Measurements from ENCODE around the gene GDF11.
"Not testable (repeated sequence)": the region's sequence is repeated elsewhere in the genome, so short reads cannot be mapped to it uniquely, and the experiment has no call there.

Gene GDF11

DNA sequence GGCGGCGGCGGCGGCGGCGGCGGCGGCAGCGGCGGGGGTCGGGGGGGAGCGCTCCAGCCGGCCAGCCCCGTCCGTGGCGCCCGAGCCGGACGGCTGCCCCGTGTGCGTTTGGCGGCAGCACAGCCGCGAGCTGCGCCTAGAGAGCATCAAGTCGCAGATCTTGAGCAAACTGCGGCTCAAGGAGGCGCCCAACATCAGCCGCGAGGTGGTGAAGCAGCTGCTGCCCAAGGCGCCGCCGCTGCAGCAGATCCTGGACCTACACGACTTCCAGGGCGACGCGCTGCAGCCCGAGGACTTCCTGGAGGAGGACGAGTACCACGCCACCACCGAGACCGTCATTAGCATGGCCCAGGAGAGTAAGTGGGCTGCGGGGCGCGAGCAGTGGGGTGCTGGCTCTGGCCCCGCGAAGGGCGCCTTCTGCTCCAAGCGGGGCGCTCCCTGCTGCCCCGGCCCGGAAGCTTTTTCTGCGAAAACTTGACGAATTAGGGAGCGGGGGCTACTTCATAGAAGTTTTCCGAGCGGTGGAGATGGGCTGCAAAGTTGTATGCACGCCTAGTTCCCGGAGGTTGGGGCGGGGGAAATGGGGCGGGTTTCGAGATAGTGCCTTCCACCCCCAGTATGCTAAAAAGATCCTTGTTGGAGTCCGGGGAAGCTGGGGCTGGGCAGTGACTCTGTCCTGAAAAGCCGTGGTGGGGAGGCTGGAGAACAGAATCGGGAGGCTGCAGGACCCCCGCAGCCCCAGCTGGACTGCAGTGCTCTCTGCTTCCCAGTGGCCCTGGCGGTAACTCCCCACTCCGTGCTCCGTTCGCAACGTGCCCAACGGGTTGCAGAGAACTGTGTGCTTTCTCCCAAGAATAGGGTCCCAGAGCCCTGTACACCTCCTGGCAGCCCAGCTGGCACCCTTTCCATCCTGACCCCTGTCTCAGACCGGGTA lies 751 bp downstream of the GDF11 start:
- DNase-seq: peak; percentile 67

DNA sequence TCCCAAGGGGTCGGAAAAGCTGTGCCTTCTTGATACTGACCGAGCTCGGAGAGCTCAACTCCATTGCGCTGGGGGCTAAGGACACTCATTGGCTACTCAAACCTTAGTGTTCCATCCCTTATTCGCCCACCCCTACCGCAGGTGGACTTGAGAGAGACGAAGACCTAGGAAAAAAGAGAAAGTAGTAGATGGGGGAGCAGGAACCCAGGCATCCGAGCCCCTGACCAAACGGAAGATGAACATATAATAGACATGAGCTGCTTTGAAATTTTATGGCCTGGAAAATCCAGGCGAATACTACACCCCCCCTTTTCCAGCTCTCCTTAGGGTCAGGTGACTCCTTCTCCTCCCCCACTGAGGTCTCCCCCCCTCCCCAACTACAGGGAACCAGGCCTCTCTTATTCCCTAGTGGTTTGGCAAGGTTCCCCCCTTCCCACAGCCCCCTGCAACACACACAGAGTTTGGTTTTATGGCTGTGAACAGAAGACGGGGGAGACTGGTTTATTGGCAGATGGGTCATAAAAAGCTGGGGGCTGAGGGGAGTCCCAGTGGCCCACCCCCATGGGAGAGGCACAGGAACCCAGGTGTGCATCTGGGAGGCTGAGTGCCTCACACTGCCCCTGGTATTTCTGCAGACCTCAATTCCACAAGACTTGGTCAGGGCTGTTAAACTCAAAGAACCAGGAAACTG lies 1.6 kb downstream of the GDF11 start:
- DNase-seq: no peak

DNA sequence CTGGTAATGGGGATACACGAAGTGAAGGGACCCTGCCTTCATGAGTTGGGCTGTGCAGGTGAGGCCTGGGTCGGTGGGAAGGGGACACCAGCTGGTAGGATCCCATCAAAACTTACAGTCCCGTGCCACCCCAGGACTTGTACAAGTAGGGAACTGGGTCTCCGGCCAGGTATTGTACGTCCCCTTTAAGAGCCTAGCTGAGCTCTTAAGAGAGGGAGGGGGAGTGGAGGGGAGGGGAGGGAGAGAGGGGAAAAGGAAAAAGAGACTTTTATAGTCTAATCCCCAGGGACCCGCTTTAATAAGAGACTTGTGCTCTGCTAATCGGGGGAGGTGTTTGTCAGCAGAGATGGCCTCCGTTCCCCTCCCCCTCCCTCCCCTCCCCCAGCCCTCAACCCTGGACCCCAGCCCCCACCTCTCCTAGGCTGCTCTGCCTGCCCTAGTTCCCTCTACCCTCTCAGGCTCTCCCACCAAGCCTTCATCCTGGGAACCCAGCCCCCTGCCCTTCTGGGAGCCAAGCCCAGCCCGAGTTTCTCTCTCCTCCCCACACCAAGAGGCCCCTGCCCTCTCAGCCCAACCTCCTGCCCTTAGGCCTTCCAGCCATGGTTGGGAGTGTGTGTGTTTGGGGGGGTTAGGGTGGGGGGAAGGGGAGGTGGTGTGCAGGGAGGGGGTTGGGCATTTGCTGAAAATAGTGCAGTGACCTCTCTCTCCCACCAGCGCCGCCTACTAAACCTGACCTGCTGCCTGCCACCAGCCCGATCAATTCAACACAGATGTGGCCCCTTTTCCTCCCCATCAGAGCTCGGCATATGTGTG lies 2.6 kb downstream of the GDF11 start:
- DNase-seq: no peak

DNA sequence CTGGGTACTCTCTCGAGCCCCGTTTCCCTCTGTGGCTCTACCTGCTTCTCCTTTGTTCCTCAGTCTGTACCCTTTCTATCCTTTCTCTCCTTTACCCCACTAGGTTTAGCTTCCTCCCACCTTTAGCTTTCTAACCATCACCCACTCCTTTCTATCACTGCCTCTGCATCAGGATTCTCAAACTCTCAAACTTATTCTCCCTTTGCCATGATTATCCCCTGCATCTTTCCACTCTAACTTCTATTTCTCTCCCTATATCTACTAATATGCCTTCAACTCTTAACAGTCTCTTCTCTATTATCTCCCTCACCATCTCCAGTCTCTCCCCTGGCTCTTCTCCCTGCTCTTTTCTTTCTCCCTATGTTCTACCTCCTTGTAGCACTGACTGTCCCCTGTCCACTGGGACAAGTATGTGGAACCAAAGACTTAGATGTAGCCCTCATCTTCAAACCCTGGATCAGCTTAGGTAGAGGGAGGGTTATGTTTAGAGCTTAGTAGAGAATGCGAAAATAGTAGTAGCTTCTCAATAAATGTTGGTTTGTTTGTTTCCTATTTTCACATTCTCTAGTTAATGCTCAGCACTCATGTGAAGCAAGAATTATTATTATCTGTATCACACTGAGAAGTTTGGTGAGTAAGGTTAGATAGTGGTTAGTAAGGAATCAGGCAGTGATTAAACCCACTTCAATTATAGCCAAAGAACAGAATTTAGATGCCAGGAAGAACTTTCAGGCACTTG lies 3.4 kb downstream of the GDF11 start:
- DNase-seq: no peak

DNA sequence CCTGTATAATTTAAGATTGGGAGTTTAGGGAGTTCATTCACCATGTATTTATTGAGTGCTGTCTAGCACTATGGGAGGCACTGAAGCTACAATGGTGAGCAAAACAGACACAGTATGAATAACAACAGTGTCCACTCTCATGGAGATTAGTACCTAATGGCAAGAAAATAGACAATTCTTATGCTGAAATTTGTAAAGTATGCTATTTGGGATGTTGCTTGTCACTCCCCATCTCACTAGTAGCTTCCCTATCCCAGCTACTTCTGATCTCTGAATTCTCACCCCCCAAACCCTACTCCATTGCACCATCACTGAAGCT lies 4.0 kb downstream of the GDF11 start:
- DNase-seq: no peak

DNA sequence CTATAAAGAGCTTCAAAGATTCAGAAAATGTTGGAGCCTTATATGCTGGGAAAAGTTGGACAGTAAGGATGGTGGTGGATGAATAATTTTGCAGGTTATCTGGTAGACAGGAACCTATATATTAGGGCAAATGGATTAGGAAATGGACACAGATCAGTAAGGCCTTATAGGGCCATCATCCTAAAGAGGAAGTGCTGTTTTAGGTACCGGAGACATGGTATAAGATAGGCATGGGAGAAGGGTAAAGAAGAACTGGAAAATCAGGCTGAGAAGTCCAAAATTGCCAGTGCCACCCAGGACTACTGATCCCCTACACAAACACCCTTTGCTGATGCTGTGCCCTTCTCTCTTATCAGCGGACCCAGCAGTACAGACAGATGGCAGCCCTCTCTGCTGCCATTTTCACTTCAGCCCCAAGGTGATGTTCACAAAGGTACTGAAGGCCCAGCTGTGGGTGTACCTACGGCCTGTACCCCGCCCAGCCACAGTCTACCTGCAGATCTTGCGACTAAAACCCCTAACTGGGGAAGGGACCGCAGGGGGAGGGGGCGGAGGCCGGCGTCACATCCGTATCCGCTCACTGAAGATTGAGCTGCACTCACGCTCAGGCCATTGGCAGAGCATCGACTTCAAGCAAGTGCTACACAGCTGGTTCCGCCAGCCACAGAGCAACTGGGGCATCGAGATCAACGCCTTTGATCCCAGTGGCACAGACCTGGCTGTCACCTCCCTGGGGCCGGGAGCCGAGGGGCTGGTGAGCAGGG lies 5.5 kb downstream of the GDF11 start:
- DNase-seq: no peak

DNA sequence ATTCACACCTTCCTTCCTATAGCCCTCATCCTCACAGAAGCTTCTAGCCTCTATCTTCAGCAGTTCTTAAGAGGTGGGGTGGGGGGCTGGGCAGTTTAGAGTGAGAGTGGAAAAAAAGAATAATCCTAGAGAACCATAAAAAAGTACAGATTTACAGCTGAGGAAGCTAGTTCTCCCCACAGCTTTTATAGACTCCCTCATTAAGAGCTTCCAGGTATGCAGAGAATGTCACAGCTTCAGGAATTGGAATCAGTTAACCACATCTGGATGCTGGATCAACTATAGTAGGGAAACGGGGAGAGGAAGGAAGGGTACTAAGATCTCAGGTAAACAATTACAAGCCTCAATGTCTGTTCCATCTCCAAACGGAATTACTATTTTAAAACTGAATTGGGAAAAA lies 12.3 kb downstream of the GDF11 start:
- DNase-seq: no peak

DNA sequence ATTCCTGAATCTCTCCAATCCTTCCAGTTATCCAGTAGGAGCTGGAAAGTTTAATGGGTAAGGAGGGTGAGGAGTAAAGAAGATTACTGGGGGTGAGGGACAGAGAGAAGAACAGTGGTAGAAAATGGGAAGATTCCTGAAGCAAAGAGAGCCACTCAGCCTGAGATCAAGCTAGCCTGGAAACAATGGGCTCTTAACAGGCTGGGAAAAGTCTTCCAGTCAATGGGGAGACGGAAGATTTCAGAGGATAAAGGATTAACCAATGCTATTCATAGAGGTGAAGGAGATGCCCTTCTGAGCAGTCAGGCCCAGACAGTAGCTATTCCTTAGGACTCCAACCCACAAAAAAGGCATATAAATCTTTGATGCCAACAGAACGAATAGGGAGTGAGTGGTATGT lies 14.8 kb downstream of the GDF11 start:
- DNase-seq: no peak

DNA sequence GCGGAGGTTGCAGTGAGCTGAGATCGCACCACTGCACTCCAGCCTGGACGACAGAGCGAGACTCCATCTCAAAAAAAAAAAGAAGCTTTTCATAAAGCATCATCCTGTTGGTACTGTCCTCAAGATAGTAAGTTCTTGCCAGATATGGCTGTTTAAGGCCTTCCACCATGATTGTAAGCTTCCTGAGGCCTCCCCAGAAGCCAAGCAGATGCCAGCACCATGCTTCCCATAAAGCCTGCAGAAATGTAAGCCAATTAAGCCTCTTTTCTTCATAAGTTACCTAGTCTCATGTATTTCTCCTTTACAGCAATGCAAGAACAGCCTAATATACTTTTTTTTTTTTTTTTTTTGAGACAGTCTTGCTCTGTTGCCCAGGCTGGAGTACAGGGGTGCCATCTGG lies 15.7 kb downstream of the GDF11 start:
- not testable (repeated sequence) for DNase-seq

DNA sequence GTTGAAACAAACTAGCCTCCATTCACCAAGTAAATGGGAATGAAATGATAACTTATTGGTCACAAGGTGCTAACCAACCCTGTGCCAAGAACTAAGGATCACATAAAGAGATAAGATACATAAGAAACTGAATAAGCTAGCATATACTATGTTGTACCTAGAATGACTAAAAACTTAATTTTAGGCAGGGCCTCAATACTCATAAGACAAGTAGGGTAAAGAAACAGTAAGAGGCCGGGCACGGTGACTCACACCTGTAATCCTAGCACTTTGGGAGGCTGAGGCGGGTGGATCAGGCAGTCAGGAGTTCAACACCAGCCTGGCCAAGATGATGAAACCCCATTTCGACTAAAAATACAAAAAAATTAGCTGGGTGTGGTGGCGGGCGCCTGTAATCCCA lies 17.7 kb downstream of the GDF11 start:
- no peak for DNase-seq

DNA sequence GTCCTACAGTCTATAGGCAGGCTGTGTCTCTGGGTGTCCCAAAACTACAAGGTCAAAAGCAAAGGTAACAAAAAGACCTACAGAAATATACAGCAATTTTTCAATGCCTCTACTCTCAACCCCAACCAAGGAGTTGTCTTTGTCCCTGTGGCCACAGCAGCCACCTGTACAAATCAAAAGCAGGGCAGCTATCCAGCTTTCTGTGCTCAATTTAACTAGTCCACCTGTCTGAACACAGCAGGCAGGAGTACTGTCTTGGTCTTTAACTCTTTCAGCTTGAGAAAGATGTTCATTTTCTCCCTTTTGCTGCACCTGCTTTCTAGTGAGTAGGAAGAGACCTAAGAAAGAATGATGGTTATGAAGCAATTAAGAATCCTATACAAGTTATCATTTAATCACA lies 19.7 kb downstream of the GDF11 start:
- no peak for DNase-seq

DNA sequence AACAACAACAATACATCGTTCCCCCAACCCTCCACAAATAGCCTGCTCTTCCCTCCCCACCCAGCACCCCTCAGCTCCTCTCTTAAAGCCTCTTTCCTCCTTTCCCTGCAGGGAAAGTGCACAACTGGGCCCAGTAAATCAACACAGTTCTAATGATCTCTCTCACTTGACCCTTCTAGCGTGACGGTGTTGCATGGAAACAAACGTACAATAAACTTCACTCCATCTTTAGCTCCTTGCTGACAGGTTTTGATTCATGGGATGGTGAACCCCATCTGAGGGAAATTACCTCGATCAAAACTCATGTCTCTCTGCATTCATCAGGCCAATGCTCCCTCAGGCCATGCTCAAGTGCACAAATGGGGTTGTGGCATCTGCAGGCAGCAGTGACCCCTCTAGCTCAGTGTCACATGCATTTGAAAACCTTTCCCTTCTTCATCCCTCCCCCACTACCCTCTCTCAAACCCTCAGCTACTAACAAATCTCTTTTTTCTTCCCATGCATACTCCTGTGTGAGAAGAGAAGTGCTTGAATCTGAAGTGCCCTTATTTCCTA lies 22.9 kb downstream of the GDF11 start:
- no peak for DNase-seq

DNA sequence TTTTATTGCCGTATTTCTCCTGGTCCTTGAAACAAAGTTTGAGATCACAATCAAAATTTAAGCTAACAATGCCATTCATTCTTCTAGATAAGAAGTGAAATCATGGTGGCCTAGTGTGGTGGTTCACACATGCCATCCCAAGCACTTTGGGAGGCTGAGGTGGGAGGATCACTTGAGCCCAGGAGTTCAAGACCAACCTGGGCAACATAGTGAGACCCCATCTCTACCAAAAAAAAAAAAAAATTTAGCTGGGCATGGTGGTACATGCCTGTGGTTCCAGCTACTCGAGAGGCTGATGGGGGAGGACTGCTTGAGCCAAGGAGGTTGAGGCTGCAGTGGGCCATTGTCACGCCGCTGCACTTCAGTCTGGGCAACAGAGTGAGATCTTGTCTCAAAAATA lies 24.2 kb downstream of the GDF11 start:
- DNase-seq: no peak

DNA sequence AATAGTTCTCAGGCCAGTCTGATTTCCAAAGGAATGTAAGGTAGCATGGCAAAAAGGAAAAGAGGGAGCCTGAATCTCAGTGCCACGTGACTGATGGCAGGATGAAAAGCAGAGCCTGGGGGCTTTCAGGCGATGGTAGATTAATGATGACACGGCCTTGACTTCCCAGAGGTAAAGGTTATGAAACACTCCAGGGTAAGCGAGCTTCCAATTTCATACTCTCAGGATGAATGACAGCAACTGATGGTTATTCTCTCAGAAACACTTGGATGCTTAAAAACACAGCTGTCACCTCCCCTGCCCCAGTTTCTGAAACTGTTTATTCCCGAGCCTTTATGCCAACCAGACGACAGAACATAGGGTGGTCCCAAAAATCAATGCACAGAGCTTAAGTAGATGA lies 28.8 kb downstream of the GDF11 start:
- no peak for DNase-seq

DNA sequence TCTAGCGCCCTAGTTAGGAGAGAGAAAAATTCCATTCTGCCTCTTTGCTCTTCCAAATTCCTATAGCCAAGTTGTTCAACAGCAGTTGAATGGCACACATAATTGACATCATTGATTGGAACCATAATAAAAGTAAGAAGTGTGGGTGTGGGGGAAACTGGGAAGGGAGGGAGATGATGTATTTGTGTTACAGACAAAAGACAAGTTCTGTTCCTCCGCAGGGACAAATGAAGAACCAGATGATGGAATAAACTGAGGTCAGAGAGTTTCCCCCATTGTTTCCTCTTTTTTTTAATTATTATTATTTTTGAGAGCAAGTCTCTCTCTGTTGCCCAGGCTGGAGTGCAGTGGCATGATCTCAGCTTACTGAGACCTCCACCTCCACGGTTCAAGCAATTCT lies 34.9 kb downstream of the GDF11 start:
- DNase-seq: no peak

DNA sequence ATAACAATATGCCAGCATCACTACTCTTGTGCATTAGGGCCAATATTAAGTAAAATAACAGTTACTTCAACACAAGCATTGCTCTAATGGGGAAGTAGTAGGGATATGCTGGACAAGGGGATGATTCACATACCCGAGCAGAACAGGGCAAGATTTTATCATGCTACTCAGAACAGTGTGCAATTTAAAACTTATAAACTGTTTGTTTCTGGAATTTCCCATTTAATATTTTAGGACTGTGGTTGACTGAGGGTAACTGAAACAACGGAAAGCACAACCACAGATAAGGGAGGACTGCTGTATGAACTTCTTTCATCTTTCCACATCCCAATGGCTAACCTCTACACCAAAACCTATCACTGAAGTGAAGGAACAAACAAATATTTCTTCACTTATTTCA lies 37.8 kb downstream of the GDF11 start:
- DNase-seq: no peak

DNA sequence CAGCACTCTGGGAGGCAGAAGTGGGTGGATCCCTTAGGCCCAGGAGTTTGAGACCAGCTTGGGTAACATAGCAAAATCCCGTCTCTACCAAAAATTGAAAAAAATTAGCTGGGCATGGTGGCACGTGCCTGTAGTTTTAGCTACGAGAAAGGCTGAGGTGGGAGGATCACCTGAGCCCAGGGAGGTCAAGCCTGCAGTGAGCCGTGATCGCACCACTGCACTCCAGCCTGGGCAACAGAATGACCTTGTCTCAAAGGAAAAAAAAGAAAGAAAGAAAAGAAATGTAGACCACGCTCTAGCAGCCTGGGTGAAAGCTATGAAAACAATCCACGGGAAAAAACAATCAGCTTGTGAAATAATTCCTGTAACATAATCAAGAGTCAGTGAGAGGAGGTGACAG lies 45.6 kb downstream of the GDF11 start:
- no peak for DNase-seq

DNA sequence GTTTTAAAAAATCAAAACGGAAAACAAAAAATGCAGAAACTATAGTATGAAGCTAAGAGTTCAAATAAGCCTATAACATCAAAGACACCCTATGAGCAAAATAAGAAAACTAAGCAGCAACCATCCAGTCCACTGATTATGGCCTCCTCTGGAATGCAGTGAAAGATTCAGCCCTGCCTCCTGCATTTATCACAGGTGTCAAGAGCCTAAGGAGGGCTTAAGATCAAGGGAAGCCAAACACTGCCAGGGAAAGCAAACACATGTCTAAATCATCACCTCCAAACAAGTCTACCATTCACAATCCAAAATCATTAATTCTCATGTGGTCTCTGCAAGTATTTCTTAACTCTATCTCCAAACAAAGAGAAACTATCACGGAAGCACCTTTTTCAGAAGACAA lies 46.2 kb downstream of the GDF11 start:
- no peak for DNase-seq

DNA sequence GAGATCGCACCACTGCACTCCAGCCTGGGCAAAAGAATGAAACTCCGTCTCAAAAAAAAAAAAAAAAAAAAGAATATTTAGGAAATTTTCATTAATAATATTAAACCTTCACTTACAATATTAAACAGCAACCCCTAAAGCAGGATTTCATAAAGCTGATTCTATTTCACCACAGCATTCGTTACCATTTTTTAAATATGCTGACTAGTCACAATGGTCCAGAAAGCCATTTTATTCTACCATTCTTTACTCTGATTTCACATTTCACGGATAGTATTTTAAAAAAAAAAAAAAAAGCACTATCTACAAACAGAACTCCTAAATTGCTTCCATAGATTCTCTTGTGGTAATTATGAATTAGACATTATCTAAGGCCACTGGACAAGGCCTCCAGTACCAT lies 47.0 kb downstream of the GDF11 start:
- DNase-seq: no peak

DNA sequence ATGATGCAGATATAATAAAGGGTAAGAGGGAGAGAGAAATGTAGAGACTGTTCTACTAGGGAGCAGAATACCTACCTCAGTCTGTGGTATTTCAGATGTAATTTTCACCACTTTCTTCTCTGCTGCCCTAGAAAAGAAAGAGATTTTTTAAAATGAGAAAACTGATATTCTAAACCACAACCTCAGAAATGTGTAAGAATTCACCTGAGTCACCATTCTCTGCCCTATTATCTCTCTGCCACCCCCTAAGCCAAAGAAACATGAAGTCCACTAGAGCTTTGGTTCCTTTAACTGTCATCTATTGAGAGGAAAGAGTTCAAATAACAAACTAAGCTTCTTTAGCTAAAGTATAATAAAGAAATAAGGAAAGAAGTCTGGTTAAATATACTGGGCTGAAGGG lies 53.0 kb downstream of the GDF11 start:
- DNase-seq: no peak

DNA sequence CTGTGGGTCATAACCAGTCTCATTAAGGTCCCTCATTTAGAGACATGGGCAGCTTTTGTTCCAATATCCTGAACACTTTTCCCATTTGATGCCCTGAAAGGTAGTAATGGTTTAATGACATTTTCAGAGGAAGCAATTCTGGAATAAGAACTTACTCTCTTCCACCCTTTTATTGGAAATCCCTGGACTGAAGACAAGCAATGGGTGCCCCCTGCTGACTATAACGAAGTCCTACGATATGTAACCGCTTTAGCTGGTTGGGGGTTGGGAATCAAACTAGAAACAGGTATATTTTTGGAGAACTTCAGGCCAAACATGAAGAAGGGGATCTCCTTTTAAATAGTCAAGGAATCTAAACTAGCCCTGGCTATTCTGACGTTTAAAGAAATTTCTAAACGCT lies 54.1 kb downstream of the GDF11 start:
- DNase-seq: peak; percentile 10

DNA sequence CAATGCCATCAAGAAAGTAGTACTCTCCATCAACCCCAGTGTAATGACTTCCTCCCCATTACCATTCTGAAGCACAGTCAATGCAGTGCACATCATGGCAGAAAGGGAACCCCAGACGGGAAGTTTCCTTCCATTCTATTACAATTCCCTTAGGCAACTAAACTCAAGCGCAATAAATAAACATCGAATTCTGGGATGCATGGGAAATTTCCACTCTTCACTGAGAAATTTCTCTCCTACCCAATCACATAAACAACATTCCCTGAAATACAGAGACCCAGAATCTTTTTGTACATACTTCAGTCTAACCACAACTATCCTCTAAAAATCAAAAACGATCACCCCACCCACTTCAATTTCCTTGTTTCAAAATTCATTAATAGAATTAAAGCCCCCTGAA lies 54.6 kb downstream of the GDF11 start:
- DNase-seq: no peak

Measured in CD4-positive, alpha-beta T cell treated with Interleukin-17A for 4 hours (primary cell).